Gastrocnemius medialis (tissue), 4 donors: Measurements from ENCODE around the gene H2AZ2.

Experiments used
- POLR2A ChIP-seq, 2 donors: fragments of 450-650 bp; IDR thresholded peaks; one replicate each; pipeline ENCODE4 v1.6.1; 2017; ENCODE audit warnings: antibody characterized with exemption in 2 of 2, mild to moderate bottlenecking in 2 of 2, moderate library complexity in 2 of 2
- TF ChIP-seq, protein P1 (sequence below), 5 experiments: fragments of 450-650 bp in 3 of 5; fragments of 200-600 bp in 2 of 5; sonication (generic) in 2 of 5; IDR thresholded peaks in 4 of 5; conservative IDR thresholded peaks in 1 of 5; 1 replicate in 4 of 5; 2 replicates in 1 of 5; pipeline ENCODE4 v1.5.1; 2016 to 2019; ENCODE audit warnings: antibody characterized with exemption in 5 of 5, mild to moderate bottlenecking in 3 of 5, moderate library complexity in 3 of 5

DNA sequence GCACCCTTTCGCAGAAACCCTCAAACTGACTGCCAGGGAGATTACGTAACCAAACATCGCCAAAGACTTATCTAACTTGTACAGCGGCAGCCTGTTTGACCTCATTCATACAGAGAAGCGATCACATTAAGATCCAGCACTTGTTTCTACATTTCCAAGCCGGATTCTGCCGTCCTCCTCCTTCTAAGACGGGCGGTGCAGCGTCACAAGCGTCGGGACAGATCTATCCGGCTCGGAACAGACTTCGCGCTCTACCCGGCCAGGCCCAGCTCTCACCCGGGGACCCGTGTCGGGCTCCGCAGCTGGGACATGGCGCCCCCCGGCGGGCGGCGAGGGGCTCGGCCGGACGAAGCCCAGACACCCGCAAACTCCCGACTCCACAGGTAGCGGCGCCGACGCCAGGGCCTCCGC, 373 bp downstream of the H2AZ2 start:
- no peak for TF ChIP-seq POLR2A (IDR thresholded peaks at IDR 0.05)
- TF ChIP-seq, protein P1, sequence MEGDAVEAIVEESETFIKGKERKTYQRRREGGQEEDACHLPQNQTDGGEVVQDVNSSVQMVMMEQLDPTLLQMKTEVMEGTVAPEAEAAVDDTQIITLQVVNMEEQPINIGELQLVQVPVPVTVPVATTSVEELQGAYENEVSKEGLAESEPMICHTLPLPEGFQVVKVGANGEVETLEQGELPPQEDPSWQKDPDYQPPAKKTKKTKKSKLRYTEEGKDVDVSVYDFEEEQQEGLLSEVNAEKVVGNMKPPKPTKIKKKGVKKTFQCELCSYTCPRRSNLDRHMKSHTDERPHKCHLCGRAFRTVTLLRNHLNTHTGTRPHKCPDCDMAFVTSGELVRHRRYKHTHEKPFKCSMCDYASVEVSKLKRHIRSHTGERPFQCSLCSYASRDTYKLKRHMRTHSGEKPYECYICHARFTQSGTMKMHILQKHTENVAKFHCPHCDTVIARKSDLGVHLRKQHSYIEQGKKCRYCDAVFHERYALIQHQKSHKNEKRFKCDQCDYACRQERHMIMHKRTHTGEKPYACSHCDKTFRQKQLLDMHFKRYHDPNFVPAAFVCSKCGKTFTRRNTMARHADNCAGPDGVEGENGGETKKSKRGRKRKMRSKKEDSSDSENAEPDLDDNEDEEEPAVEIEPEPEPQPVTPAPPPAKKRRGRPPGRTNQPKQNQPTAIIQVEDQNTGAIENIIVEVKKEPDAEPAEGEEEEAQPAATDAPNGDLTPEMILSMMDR (IDR thresholded peaks at IDR 0.05 in 4 of 5, conservative IDR thresholded peaks at IDR 0.05 in 1 of 5): peak; percentile 92 to 98 (median 98)
